Activated naive CD8-positive, alpha-beta T cell treated with anti-CD3 and anti-CD28 coated beads for 36 hours (primary cell): ENCODE results near the gene TRAM2. TPM values are rescaled to one million over a fixed set of nuclear protein-coding genes. Genes with fewer than 3 reads are reported as not detected.

Experiments used
- DNase-seq: peaks from one replicate; pipeline ENCODE4 v3.0.0; 2021
- H3K27ac Mint-ChIP-seq: one replicate; pipeline ENCODE4 v1.8.0; 2022; ENCODE audit warnings: mild to moderate bottlenecking, moderate library complexity, mixed read lengths
- H3K27me3 Mint-ChIP-seq: one replicate; pipeline ENCODE4 v1.8.0; 2022; ENCODE audit warnings: mild to moderate bottlenecking, mixed read lengths
- H3K36me3 Mint-ChIP-seq: one replicate; pipeline ENCODE4 v1.8.0; 2021; ENCODE audit warnings: mild to moderate bottlenecking, mixed read lengths
- H3K4me1 Mint-ChIP-seq: one replicate; pipeline ENCODE4 v1.8.0; 2021; ENCODE audit warnings: mixed read lengths
- H3K4me3 Mint-ChIP-seq: one replicate; pipeline ENCODE4 v1.8.0; 2022; ENCODE audit warnings: mild to moderate bottlenecking, moderate library complexity, mixed read lengths
- H3K9me3 Mint-ChIP-seq: one replicate; pipeline ENCODE4 v1.8.0; 2022; ENCODE audit warnings: mixed read lengths
- total RNA-seq, 2 experiments: library from RNA; stranded (reverse); gene quantifications; one replicate each; pipeline ENCODE4 v1.2.3, GENCODE V29; 2021

The TRAM2 gene
- total RNA-seq, 2 experiments from 2014 or later: 1.6 to 2.0 TPM

GRCh38 chr6:52519618-52520017 lies 57.2 kb downstream of the TRAM2 start:
- Mint-ChIP-seq H3K27ac (no peak overlapping the region), H3K4me3 (no peak overlapping the region), H3K4me1 (peaks cover 5% of the 10 kb centered on the region), H3K27me3 (no peaks in the 10 kb centered on the region), H3K9me3 (no peaks in the 10 kb centered on the region), H3K36me3 (peaks cover 3% of the 10 kb centered on the region)
- DNase-seq: no peak

GRCh38 chr6:52518279-52518945 lies 58.4 kb downstream of the TRAM2 start:
- DNase-seq: no peak
- Mint-ChIP-seq H3K27ac (no peak overlapping the region), H3K4me3 (no peak overlapping the region), H3K36me3 (peaks cover 3% of the 10 kb centered on the region), H3K9me3 (no peaks in the 10 kb centered on the region), H3K27me3 (no peaks in the 10 kb centered on the region), H3K4me1 (peaks cover 8% of the 10 kb centered on the region)

- Mint-ChIP-seq H3K27ac (no peak overlapping the region), H3K27me3 (no peaks in the 10 kb centered on the region), H3K9me3 (no peaks in the 10 kb centered on the region), H3K4me3 (no peak overlapping the region), H3K36me3 (peaks cover 3% of the 10 kb centered on the region), H3K4me1 (peaks cover 8% of the 10 kb centered on the region)
- peak; percentile 38 for DNase-seq
Observed at GRCh38 chr6:52517502-52518278, 59.2 kb downstream of the TRAM2 start.

GRCh38 chr6:52516943-52517342 lies 59.9 kb downstream of the TRAM2 start:
- no peak for DNase-seq
- H3K36me3 Mint-ChIP-seq: peaks cover 3% of the 10 kb centered on the region
- H3K9me3 Mint-ChIP-seq: no peaks in the 10 kb centered on the region
- no peak overlapping the region for H3K4me3 Mint-ChIP-seq
- no peaks in the 10 kb centered on the region for H3K27me3 Mint-ChIP-seq
- H3K27ac Mint-ChIP-seq: no peak overlapping the region
- H3K4me1 Mint-ChIP-seq: peaks cover 8% of the 10 kb centered on the region

- Mint-ChIP-seq H3K27me3 (no peaks in the 10 kb centered on the region), H3K9me3 (no peaks in the 10 kb centered on the region), H3K36me3 (peaks cover 3% of the 10 kb centered on the region), H3K4me1 (peaks cover 8% of the 10 kb centered on the region), H3K4me3 (no peak overlapping the region), H3K27ac (no peak overlapping the region)
- no peak for DNase-seq
Observed at GRCh38 chr6:52516269-52516668, 60.6 kb downstream of the TRAM2 start.

GRCh38 chr6:52515219-52515960 lies 61.5 kb downstream of the TRAM2 start:
- Mint-ChIP-seq H3K4me1 (peaks cover 8% of the 10 kb centered on the region), H3K27me3 (no peaks in the 10 kb centered on the region), H3K9me3 (no peaks in the 10 kb centered on the region), H3K27ac (no peak overlapping the region), H3K4me3 (no peak overlapping the region), H3K36me3 (peaks cover 3% of the 10 kb centered on the region)
- no peak for DNase-seq

GRCh38 chr6:52514514-52514913 lies 62.3 kb downstream of the TRAM2 start:
- DNase-seq: no peak
- Mint-ChIP-seq H3K4me3 (no peak overlapping the region), H3K27ac (no peak overlapping the region), H3K36me3 (peaks cover 6% of the 10 kb centered on the region), H3K9me3 (no peaks in the 10 kb centered on the region), H3K27me3 (no peaks in the 10 kb centered on the region), H3K4me1 (peaks cover 11% of the 10 kb centered on the region)

GRCh38 chr6:52513896-52514295 lies 63.0 kb downstream of the TRAM2 start:
- H3K36me3 Mint-ChIP-seq: peaks cover 5% of the 10 kb centered on the region
- no peak overlapping the region for H3K27ac Mint-ChIP-seq
- H3K4me1 Mint-ChIP-seq: peaks cover 11% of the 10 kb centered on the region
- DNase-seq: no peak
- no peaks in the 10 kb centered on the region for H3K9me3 Mint-ChIP-seq
- H3K4me3 Mint-ChIP-seq: no peak overlapping the region
- H3K27me3 Mint-ChIP-seq: no peaks in the 10 kb centered on the region

GRCh38 chr6:52513464-52513863 lies 63.4 kb downstream of the TRAM2 start:
- no peaks in the 10 kb centered on the region for H3K27me3 Mint-ChIP-seq
- H3K4me3 Mint-ChIP-seq: no peak overlapping the region
- peaks cover 11% of the 10 kb centered on the region for H3K4me1 Mint-ChIP-seq
- H3K36me3 Mint-ChIP-seq: peaks cover 5% of the 10 kb centered on the region
- no peak for DNase-seq
- no peaks in the 10 kb centered on the region for H3K9me3 Mint-ChIP-seq
- H3K27ac Mint-ChIP-seq: no peak overlapping the region

GRCh38 chr6:52512199-52512598 lies 64.7 kb downstream of the TRAM2 start:
- Mint-ChIP-seq H3K27ac (no peak overlapping the region), H3K4me1 (peaks cover 6% of the 10 kb centered on the region), H3K9me3 (no peaks in the 10 kb centered on the region), H3K36me3 (peaks cover 3% of the 10 kb centered on the region), H3K4me3 (no peak overlapping the region), H3K27me3 (no peaks in the 10 kb centered on the region)
- no peak for DNase-seq

- H3K36me3 Mint-ChIP-seq: peaks cover 3% of the 10 kb centered on the region
- H3K9me3 Mint-ChIP-seq: no peaks in the 10 kb centered on the region
- no peak overlapping the region for H3K27ac Mint-ChIP-seq
- H3K4me3 Mint-ChIP-seq: no peak overlapping the region
- peaks cover 6% of the 10 kb centered on the region for H3K4me1 Mint-ChIP-seq
- H3K27me3 Mint-ChIP-seq: no peaks in the 10 kb centered on the region
- DNase-seq: no peak
Observed at GRCh38 chr6:52511572-52512151, 65.2 kb downstream of the TRAM2 start.

- no peaks in the 10 kb centered on the region for H3K27me3 Mint-ChIP-seq
- peaks cover 6% of the 10 kb centered on the region for H3K4me1 Mint-ChIP-seq
- no peak for DNase-seq
- peaks cover 3% of the 10 kb centered on the region for H3K36me3 Mint-ChIP-seq
- no peak overlapping the region for H3K27ac Mint-ChIP-seq
- H3K4me3 Mint-ChIP-seq: no peak overlapping the region
- H3K9me3 Mint-ChIP-seq: no peaks in the 10 kb centered on the region
Observed at GRCh38 chr6:52511163-52511562, 65.7 kb downstream of the TRAM2 start.

- H3K4me1 Mint-ChIP-seq: peaks cover 6% of the 10 kb centered on the region
- H3K4me3 Mint-ChIP-seq: no peak overlapping the region
- H3K27me3 Mint-ChIP-seq: no peaks in the 10 kb centered on the region
- DNase-seq: no peak
- no peak overlapping the region for H3K27ac Mint-ChIP-seq
- peaks cover 3% of the 10 kb centered on the region for H3K36me3 Mint-ChIP-seq
- H3K9me3 Mint-ChIP-seq: no peaks in the 10 kb centered on the region
Observed at GRCh38 chr6:52510213-52510562, 66.7 kb downstream of the TRAM2 start.

GRCh38 chr6:52509281-52510212 lies 67.3 kb downstream of the TRAM2 start:
- Mint-ChIP-seq H3K36me3 (peaks cover 3% of the 10 kb centered on the region), H3K27me3 (no peaks in the 10 kb centered on the region), H3K4me1 (peaks cover 5% of the 10 kb centered on the region), H3K27ac (no peak overlapping the region), H3K4me3 (no peak overlapping the region), H3K9me3 (no peaks in the 10 kb centered on the region)
- DNase-seq: no peak
